ENCODE measurements around the gene ARHGDIB.

ARHGDIB gene

DNA sequence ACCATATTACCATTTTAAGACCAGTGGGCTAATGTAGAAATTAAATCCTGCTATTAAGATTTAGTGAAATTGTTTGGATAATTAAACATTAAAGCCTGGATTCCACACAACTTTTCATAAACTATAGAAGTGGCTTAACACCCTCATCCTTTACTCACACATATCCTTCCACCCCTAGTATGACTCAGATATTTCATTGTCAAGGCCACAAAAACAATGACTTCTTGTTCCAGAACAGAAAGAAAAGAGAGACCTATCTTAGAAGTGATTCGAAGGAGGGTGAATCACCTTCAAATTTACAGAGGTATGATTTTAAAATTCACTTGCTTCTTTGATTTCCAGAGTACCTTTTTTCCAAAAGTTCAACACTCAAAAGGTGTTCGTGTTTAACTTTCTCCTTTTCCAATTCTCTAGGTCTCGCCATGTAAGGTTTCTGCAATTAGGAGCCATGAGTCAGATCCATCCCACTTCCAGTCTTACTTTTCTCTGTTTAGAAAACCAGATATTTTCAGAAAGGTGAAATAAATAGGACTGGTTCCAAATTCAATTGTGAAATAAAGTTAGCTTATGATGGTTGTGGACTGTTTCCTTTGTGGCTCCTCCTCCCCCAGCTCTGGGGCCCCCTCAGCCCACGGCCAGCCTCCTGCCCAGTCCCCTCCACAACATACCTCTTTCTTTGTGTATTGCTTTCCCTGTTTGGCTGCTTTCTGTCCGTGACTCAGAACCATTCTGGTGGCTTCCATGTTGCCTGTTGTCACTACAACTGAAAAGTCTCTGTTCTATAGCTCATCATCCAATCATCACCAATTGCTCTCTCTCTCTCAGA is 51.1 kb downstream of the ARHGDIB start:
- DNase-seq (ENCODE audit: low read depth), result peak; percentile 45
- TF ChIP-seq, protein P1, sequence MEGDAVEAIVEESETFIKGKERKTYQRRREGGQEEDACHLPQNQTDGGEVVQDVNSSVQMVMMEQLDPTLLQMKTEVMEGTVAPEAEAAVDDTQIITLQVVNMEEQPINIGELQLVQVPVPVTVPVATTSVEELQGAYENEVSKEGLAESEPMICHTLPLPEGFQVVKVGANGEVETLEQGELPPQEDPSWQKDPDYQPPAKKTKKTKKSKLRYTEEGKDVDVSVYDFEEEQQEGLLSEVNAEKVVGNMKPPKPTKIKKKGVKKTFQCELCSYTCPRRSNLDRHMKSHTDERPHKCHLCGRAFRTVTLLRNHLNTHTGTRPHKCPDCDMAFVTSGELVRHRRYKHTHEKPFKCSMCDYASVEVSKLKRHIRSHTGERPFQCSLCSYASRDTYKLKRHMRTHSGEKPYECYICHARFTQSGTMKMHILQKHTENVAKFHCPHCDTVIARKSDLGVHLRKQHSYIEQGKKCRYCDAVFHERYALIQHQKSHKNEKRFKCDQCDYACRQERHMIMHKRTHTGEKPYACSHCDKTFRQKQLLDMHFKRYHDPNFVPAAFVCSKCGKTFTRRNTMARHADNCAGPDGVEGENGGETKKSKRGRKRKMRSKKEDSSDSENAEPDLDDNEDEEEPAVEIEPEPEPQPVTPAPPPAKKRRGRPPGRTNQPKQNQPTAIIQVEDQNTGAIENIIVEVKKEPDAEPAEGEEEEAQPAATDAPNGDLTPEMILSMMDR (conservative IDR thresholded peaks at IDR 0.05; ENCODE audit: control insufficient read depth, insufficient read depth, low read depth, low read length), result no peak
- H3K4me3 ChIP-seq (ENCODE audit: control insufficient read depth, low read depth, low read length), result no peak overlapping the region

DNA sequence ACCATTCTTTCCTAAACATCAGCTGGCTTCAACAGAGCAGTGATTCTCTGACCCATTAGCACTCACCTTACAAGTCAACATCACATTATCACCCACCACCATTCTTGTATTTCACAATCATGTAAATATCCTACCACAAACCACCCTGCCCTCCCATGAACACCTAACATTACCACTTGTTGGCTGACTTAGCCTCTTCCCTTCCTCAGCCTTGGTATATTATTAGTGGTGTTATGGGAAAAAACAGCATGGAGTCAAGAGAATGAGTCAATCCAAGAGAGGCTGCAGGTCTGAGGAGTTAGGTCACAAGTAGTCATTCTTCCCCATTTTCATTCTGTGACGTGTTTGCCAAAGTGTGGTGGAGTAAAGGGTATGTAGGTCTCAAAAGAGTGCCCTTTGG is 53.4 kb downstream of the ARHGDIB start:
- no peak overlapping the region for H3K4me3 ChIP-seq (ENCODE audit: control insufficient read depth, low read depth, low read length)
- TF ChIP-seq, protein P1 (conservative IDR thresholded peaks at IDR 0.05; ENCODE audit: control insufficient read depth, insufficient read depth, low read depth, low read length), result no peak
- no peak for DNase-seq (ENCODE audit: low read depth)

DNA sequence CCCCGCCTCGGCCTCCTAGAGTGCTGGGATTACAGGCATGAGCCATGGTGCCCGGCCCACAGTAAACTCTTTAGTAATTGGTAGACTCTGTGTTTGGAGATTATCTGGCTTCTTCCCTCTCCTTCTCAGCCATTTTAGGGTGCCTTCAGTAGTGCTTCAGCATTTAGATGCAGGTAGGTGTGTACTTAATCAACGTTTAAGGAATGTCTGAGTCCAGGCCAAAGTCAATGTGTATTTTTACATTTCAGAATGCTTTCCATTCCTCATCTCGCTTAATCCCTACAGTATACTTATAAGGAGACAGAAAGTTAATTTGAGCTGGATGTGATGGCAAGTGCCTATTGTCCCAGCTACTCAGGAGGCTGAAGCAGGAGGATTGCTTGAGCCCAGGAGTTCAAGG is 55.3 kb downstream of the ARHGDIB start:
- no peak overlapping the region for H3K4me3 ChIP-seq (ENCODE audit: control insufficient read depth, low read depth, low read length)
- DNase-seq (ENCODE audit: low read depth), result no peak
- TF ChIP-seq, protein P1 (conservative IDR thresholded peaks at IDR 0.05; ENCODE audit: control insufficient read depth, insufficient read depth, low read depth, low read length), result no peak

DNA sequence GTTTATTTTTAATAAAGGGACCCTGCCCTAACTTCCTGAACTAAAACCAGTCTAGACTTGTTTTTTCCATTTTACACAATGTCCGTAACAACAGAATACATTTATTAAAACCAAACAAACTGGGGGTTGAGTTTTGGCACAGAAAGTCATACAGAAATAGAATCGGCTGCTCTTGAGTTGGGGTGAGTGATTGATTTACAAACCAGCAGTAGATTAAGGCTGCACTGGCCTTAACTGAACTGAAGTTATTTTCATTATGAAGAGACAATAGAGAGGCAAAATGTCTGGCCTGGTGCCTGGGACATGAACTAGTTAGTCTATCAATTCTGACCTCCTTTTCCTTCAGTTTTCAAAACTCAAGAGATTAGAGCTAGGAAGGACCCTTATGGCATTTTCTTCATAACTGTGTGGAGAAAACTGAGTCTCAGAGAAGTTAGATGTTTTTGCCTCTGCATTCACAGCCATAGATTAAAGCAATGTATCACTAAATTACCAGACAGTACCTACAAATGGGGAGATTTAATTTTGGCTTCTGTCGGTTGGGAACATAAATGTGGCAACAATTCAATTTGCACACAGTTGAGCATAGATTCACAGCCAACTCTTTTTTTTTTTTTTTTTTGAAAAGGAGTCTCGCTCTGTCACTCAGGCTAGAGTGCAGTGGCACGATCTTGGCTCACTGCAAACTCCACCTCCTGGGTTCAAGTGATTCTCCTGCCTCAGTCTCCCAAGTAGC is 56.0 kb downstream of the ARHGDIB start:
- TF ChIP-seq, protein P1 (conservative IDR thresholded peaks at IDR 0.05; ENCODE audit: control insufficient read depth, insufficient read depth, low read depth, low read length), result no peak
- no peak overlapping the region for H3K4me3 ChIP-seq (ENCODE audit: control insufficient read depth, low read depth, low read length)
- no peak for DNase-seq (ENCODE audit: low read depth)

DNA sequence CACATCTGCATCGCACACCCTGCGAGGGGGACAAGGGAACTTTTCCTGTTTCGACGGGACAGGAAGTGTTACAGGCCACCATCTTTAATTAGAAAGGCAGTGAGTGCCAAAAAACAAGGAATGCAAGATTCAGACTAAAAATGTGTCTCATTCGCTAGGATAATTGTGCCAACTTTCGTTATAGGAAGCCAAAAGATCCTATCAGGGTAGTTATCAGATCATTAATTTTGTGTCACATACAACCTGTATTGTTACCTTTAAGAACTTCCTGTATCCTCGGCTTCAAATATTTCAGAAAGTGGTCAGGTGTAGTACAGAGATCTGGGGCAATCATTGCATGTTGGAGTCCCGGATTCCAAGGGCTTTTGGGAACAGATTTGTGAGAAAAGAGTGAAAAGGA is 56.5 kb downstream of the ARHGDIB start:
- no peak for DNase-seq (ENCODE audit: low read depth)
- TF ChIP-seq, protein P1 (conservative IDR thresholded peaks at IDR 0.05; ENCODE audit: control insufficient read depth, insufficient read depth, low read depth, low read length), result no peak
- no peak overlapping the region for H3K4me3 ChIP-seq (ENCODE audit: control insufficient read depth, low read depth, low read length)

GRCh38 chr12:14903386-14904098 is 57.9 kb downstream of the ARHGDIB start:
- DNase-seq (ENCODE audit: low read depth), result no peak
- TF ChIP-seq, protein P1 (conservative IDR thresholded peaks at IDR 0.05; ENCODE audit: control insufficient read depth, insufficient read depth, low read depth, low read length), result no peak
- no peak overlapping the region for H3K4me3 ChIP-seq (ENCODE audit: control insufficient read depth, low read depth, low read length)
